ENCODE results near the gene FYB1.
A peak's percentile ranks its signal among the peaks of the same experiment; 100 is the strongest.

Gene FYB1

DNA sequence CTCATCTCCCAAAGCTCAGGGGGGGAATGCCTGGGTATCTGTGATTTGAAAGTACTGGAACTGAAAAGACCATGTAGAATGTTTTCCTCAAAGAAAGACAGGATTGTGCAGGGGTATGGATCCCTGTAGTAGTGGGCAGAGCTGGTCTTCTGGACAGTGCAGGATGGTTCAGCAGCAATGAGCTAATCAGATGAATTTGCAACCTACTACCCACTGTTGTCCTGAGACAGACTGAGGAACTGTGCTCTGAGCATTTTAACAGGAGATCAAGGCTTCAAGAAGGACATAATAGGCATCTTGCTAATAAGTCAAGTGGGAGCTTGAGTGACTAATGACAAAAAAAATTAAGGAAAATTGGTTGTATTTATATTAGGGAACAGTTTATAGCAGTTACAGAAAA, 61.7 kb downstream of the FYB1 start:
- DNase-seq, result peak; percentile 26 to 45

DNA sequence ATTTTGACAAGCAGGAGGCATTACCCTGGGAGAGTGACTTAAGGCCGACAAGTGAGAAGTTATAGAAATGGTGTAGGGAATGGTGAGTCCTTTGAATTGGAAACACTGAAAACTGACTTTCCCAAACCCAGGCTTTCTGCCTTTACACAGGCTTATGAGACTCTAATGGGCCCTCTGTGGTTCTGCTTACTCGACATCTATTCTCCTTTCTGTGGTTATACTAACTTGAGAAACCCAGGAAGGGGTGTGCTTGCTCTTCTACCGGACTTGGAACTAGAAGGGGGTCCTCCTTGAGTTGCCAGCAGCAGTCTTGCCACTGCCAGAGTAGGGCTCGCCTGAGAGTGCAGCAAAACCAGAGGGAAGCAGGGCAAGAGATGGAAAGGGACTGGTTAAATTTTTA, 63.3 kb downstream of the FYB1 start:
- DNase-seq, result no peak

GRCh38 chr5:39151745-39152144, 67.6 kb downstream of the FYB1 start:
- DNase-seq, result peak; percentile 83 to 86

- DNase-seq, result no peak
Observed at GRCh38 chr5:39149966-39150365, 69.4 kb downstream of the FYB1 start.

DNA sequence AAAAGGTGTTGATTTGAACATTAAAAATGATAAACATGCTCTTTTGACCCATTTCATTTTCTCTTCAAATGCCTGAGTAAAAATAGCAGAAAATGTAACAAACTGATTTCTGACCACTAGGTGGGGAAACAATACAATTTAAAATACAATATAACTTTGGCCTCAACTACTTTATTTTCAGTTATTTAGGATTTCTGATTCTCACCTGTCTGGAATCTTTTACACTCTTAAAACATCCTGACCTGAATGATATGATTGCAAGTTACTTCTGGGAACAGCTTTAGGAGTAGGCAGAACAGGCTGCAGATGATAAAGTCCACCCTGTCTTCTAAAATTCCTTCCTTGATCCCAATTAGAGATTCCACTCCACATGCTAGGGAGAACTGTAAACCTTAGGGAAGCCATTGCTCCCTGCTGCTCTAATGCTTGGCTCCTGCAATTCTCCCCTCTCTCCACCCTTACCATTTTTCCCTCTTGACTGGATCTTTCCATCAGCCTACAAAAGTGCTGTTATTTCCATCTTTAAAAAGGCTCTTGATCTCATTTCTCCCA, 70.3 kb downstream of the FYB1 start:
- DNase-seq, result no peak

GRCh38 chr5:39146831-39147540, 72.4 kb downstream of the FYB1 start:
- no peak for DNase-seq

- peak in 1 of 2 donors; percentile 54 for DNase-seq
Observed at GRCh38 chr5:39143151-39143860, 76.1 kb downstream of the FYB1 start.

DNA sequence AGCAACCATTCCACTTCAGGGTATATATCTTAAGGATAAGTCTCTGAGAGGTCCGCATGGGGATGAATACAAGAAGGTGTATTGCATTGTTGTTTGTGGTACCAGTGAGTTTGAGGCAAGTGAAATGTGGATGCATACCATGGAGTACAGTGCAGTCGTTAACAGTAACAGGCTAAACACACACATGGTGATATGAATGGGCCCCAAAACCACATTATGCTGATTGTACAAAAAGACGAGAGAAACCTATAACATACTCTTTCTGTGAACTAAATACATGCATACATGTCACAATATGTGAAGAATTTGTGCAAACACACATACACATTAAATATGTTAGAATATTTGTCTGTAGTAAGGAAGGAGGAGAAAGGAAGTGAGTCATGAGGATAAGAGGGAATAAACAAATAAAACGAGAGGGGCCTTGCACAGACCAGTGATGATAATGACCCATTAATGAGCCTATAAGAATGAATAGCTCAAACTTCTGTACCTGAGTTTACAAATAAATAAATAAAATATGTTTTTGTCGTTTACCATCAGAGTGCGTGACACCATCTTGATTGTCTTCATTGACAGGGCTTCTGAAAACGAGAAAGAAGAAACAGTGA, 78.7 kb downstream of the FYB1 start:
- DNase-seq, result no peak

DNA sequence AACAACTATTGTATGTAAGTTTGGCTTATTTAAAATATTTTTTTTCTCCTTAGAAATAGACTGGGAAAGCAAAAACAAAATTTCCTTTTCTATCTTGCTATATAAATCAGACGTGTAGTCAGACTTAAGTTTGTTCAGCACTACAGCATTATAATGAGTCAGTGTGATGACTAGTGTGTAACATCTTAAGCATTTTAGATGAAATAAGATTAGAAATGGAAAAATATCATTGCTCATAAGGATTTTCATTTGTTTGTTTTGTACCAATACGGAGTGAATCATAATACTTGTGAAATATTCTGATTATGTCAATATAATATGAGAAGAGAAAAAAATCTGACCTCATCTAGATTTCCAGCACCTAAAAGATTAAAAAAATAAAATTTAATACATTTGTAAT, 80.5 kb downstream of the FYB1 start:
- DNase-seq, result no peak

DNA sequence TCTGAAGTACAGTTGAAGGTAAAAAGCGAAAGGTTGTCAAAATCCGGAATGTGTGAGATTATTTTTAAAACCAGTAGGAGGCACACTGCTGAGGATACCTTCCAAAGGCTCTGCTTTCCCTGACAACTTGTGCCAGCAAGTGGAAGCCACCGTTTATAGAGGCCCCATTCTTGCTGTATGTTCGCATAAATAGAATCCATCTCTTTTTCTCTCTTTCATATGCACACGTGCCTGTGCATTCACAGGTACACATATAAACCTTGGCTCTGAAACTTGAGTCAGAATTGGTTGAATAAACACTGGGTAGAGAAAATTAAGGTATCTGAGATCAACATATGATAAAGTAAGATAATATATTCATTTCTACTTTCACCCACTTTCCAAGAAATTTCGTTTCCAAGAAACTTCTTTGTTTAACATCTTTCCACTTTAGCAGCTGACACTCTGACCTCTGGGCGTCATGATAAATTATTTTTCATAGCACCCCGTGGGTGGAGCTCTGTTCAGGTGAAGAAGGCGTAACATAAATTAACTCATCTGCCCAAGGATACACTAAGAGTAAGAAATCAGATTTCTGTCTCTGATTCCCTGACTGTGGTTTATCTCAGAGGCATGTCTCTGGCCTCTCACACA, 81.4 kb downstream of the FYB1 start:
- DNase-seq, result no peak

DNA sequence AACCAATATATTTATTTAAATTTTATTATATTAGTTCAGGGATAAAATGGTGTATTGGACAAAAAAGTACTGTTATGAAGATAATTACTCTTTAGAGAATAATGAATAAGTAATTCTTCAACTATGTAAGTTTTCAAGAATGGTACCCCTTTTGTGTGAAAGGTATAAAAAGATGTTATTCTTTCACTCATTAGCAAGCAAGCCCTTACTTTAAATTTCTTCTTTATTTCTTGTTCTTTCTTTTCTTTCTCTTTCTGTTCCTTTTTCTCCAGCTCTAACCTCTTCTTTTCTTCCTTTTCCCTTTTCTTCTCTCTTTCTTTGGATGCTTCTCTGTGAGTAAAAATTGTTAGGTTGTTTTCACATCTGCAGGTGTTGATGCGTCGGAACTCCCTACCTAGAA, 82.0 kb downstream of the FYB1 start:
- no peak for DNase-seq

GRCh38 chr5:39132792-39133191, 86.6 kb downstream of the FYB1 start:
- DNase-seq, result no peak

DNA sequence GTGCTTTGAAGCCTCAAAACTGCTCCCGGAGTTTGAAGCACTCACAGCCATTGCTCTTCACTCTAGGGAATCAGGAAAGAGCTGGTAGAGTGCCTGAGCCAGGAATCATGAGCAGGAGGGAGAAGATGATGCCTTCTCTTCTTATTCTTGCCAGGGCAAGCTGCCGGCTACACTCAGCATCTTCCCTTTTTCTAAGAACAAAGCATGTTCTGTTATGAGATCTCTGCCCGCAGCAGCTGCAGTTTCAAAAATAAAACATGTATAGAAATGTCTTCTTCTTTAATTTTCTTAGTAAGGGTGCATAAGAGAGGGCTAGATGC, 87.3 kb downstream of the FYB1 start:
- DNase-seq, result no peak

DNA sequence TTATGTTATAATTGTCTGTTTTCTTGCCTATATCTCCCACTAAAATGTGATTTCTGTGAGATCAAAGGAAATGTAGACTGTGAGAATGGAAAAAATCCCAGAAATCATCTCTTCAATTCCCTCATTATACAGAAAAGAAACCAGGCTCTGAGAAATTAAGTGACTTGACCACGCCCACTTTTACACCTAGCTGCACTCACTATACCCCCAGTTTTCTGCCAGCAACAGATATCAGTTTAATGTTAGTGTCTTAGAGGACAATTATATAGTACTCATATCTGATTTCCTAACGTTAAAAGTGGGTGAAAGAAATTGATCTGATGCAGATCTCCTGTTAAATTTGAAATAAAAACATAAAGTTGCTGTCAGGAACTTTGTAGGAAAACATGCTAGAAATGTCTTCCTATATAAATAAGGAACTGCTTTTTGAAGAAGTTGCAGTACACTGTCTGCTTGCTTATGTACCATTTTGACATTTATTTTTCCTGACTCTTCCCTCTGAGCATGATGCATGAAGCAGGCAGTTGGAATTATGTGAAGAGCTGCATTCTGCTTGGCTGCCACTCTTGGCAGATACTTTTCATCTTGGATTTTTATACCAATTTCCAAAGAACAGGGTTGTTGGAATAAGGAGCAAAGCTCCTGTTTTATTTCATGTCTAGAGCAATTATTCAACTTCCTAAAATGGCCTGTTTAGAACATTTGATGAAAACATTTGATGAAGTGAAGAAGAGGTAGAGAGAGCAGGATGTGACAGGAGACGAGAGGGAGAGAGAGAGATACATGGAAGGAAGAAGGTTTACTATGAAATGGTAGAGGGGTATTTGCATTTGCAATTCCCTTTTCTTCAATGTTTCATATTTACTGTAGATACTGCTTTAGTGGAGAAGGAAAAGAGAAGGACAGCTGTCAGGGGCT, 87.9 kb downstream of the FYB1 start:
- DNase-seq, result peak in 1 of 2 donors; percentile 25

GRCh38 chr5:39130716-39131115, 88.6 kb downstream of the FYB1 start:
- DNase-seq, result no peak

DNA sequence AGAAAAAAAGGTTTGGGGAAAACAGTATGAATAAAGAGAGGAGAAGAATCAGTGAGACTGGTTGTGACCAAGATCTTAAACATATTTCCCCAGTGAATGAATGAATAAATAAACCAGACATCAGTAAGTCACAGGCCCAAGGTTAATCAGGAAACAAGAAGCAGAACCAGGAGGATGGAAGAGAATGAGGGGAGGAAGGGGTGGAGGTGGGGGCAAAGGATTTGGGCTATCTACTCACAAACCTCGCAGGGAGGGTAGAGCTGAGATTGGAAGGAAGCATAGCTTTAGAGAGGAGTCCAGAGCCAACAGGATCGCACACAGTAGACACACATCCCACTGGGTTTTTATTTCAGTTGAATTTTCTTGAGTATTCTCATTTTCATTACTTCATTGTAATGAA, 97.4 kb downstream of the FYB1 start:
- DNase-seq, result no peak

DNA sequence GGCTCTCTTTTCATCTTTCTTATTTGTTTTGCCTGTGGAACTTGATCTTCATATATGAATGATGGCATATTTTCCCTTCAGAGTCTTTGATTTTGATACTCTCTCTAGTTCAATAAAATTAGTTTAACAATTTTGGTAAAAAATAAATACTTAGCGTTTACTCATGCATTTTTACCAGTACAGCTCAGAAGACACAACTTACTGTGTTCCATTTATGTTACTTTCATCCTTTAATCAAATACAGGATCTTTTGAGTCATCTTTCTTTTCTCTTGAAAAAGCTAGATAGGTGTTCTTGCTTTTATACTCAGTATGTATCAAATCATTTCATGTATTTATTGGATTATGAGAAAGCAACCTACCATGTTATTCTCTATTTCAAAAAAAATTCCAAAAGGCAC, 98.0 kb downstream of the FYB1 start:
- no peak for DNase-seq

GRCh38 chr5:39120052-39120420, 99.3 kb downstream of the FYB1 start:
- DNase-seq, result no peak

DNA sequence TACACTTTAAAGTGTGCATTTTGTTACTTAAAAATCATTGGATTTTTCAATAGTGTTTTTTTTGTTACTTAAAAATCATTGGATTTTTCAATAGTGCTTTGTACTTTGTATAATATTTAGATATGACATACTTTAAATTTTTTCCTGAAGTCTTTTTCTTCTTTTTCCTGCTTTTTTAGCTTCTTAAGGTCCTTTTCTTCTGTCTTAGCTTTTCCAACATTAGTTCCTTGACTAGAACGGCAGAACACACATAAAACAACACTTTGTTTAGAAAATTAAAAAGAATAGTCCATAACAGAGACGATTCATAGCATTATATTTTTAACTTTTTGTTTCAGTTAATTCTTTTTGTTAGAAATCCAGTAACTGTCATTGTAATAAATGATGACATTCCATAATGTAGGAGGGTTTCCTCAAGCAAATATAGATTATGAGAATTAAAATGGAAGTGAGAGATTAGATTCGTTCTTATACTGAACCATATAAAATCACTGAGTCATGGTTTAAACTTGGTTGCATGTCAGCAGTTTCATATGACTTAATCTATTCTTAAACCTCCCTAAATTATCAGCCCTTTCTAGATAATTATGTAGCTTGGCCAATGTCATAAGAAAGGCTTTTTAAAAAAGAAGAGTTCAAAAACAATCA, 99.8 kb downstream of the FYB1 start:
- DNase-seq, result no peak

GRCh38 chr5:39118638-39119037, 100.7 kb downstream of the FYB1 start:
- no peak for DNase-seq

- no peak for DNase-seq
Observed at GRCh38 chr5:39117401-39117800, 102.0 kb downstream of the FYB1 start.
